ENCODE results near the gene NOG. TPM values are rescaled to one million over a fixed set of nuclear protein-coding genes. Genes with fewer than 3 reads are reported as not detected.

The NOG gene
- total RNA-seq, 2 experiments from 2014 or later = not detected

GRCh38 chr17:56613131-56613530 lies 19.6 kb downstream of the NOG start:
- DNase-seq (ENCODE audit: low spot score) = no peak
- H3K27ac ChIP-seq (ENCODE audit: low read depth, low read length, poor library complexity, severe bottlenecking) = no peak overlapping the region

GRCh38 chr17:56614522-56614921 lies 21.0 kb downstream of the NOG start:
- CTCF ChIA-PET (ENCODE audit: unreplicated experiment) = no interaction called here
- Histone ChIP-seq H2AFZ (ENCODE audit: low read length) (no peak overlapping the region), H3K4me2 (ENCODE audit: low read length) (no peak overlapping the region), H3K4me1 (ENCODE audit: insufficient read depth, low read length, poor library complexity, severe bottlenecking) (no peaks in the 10 kb centered on the region), H3K4me3 (ENCODE audit: low read depth, low read length, poor library complexity, severe bottlenecking) (no peak overlapping the region), H3K27ac (ENCODE audit: low read depth, low read length, poor library complexity, severe bottlenecking) (no peak overlapping the region), H3K9me3 (ENCODE audit: low read length) (no peaks in the 10 kb centered on the region), H4K20me1 (ENCODE audit: insufficient read depth, low read length) (no peaks in the 10 kb centered on the region), H3K9me2 (ENCODE audit: insufficient read depth, low read length) (no peaks in the 10 kb centered on the region), H3K36me3 (ENCODE audit: insufficient read depth, low read length) (no peaks in the 10 kb centered on the region), H3K79me2 (ENCODE audit: insufficient read depth, low read depth, low read length) (no peaks in the 10 kb centered on the region)
- no TSS peak for BruUV-seq (replicated peaks)
- no peak for DNase-seq (ENCODE audit: low spot score)
- TF ChIP-seq EZH2phosphoT487 (IDR thresholded peaks at IDR 0.05; ENCODE audit: borderline replicate concordance, low read depth, low read length) = no peak
- no peak for TF ChIP-seq CTCF (conservative IDR thresholded peaks at IDR 0.05; ENCODE audit: low read length)
- intact Hi-C loops (cut with micrococcal nuclease; ENCODE audit: unreplicated experiment) = no loop called here
- POLR2A ChIA-PET = interaction anchor here (0.7 kb wide), 1 partner anchor 156 kb away, joined by 3 read pairs; no protein-coding TSS in a partner anchor

More at GRCh38 chr17:56613131-56613530, 19.6 kb downstream of the NOG start:
- H3K4me2 ChIP-seq (ENCODE audit: low read length) = no peak overlapping the region
- ChIA-PET POLR2A (no interaction called here), CTCF (ENCODE audit: unreplicated experiment) (interaction anchor here (0.6 kb wide), 1 partner anchor 94 kb away, joined by 5 read pairs; no protein-coding TSS in a partner anchor)
- H3K9me2 ChIP-seq (ENCODE audit: insufficient read depth, low read length) = no peaks in the 10 kb centered on the region
- no peak overlapping the region for H3K4me3 ChIP-seq (ENCODE audit: low read depth, low read length, poor library complexity, severe bottlenecking)
- H3K9me3 ChIP-seq (ENCODE audit: low read length) = no peaks in the 10 kb centered on the region
- TF ChIP-seq EZH2phosphoT487 (IDR thresholded peaks at IDR 0.05; ENCODE audit: borderline replicate concordance, low read depth, low read length) (no peak), CTCF (conservative IDR thresholded peaks at IDR 0.05; ENCODE audit: low read length) (no peak)
- H2AFZ ChIP-seq (ENCODE audit: low read length) = no peak overlapping the region
- no TSS peak for BruUV-seq (replicated peaks)
- H4K20me1 ChIP-seq (ENCODE audit: insufficient read depth, low read length) = no peaks in the 10 kb centered on the region
- intact Hi-C loops (cut with micrococcal nuclease; ENCODE audit: unreplicated experiment) = no loop called here
- no peaks in the 10 kb centered on the region for H3K4me1 ChIP-seq (ENCODE audit: insufficient read depth, low read length, poor library complexity, severe bottlenecking)
- H3K79me2 ChIP-seq (ENCODE audit: insufficient read depth, low read depth, low read length) = no peaks in the 10 kb centered on the region
- no peaks in the 10 kb centered on the region for H3K36me3 ChIP-seq (ENCODE audit: insufficient read depth, low read length)

- no peaks in the 10 kb centered on the region for H3K79me2 ChIP-seq (ENCODE audit: insufficient read depth, low read depth, low read length)
- no peaks in the 10 kb centered on the region for H3K9me2 ChIP-seq (ENCODE audit: insufficient read depth, low read length)
- ChIA-PET POLR2A (no interaction called here), CTCF (ENCODE audit: unreplicated experiment) (no interaction called here)
- H3K4me3 ChIP-seq (ENCODE audit: low read depth, low read length, poor library complexity, severe bottlenecking) = no peak overlapping the region
- intact Hi-C loops (cut with micrococcal nuclease; ENCODE audit: unreplicated experiment) = no loop called here
- H3K4me1 ChIP-seq (ENCODE audit: insufficient read depth, low read length, poor library complexity, severe bottlenecking) = no peaks in the 10 kb centered on the region
- no peaks in the 10 kb centered on the region for H4K20me1 ChIP-seq (ENCODE audit: insufficient read depth, low read length)
- no peaks in the 10 kb centered on the region for H3K36me3 ChIP-seq (ENCODE audit: insufficient read depth, low read length)
- no peak overlapping the region for H2AFZ ChIP-seq (ENCODE audit: low read length)
- no peak for TF ChIP-seq CTCF (conservative IDR thresholded peaks at IDR 0.05; ENCODE audit: low read length)
- no peak for TF ChIP-seq EZH2phosphoT487 (IDR thresholded peaks at IDR 0.05; ENCODE audit: borderline replicate concordance, low read depth, low read length)
- H3K27ac ChIP-seq (ENCODE audit: low read depth, low read length, poor library complexity, severe bottlenecking) = no peak overlapping the region
- DNase-seq (ENCODE audit: low spot score) = no peak
- no peak overlapping the region for H3K4me2 ChIP-seq (ENCODE audit: low read length)
- BruUV-seq (replicated peaks) = no TSS peak
- no peaks in the 10 kb centered on the region for H3K9me3 ChIP-seq (ENCODE audit: low read length)
These were observed 22.7 kb downstream of the NOG start for GRCh38 chr17:56616239-56616638.
